ENCODE results near the gene CUX1. TPM values are rescaled to one million over a fixed set of nuclear protein-coding genes. Genes with fewer than 3 reads are reported as not detected.

The CUX1 gene
- total RNA-seq, 4 donors from 2014 or later = 56.9 to 124 (median 93.2) TPM

DNA sequence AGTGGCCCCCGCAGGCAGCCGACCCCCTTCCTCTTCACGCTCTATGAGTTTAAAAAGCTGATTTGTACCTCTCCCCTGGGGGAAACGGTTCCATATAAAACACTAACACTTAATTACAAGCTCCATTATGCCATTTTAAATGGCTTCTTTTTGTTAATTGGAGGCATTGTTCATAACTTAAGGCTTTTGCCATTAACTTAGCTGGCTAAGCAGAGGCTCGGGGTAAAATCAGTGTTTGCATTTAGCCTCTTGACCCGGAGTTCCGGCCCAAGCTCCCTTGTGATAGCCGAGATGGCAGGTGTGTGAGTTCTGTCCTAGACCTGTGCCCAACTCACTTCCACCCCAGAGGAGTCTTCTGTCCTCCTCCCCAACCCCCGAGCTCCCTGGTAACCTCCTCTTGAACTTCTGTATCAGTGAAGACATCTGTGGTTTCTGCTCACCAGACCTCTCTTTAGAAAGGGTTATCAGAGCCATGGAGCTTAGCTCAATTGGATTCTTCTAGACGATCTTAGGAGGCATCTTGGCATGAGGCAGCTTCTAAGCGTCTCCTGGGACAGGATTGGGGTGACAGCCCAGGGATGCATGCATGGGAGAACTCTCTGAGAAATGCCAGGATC is 435.0 kb downstream of the CUX1 start:
- H3K4me3 ChIP-seq = no peak overlapping the region
- H3K36me3 ChIP-seq = peaks cover 0 to 14% (median 3%) of the 10 kb centered on the region in 4 donors
- H3K27me3 ChIP-seq = no peaks in the 10 kb centered on the region
- TF ChIP-seq EP300 (IDR thresholded peaks at IDR 0.05; ENCODE audit: low read depth) (no peak), POLR2A (IDR thresholded peaks at IDR 0.05) (no peak), POLR2AphosphoS5 (IDR thresholded peaks at IDR 0.05) (no peak)
- TF ChIP-seq, protein P1, sequence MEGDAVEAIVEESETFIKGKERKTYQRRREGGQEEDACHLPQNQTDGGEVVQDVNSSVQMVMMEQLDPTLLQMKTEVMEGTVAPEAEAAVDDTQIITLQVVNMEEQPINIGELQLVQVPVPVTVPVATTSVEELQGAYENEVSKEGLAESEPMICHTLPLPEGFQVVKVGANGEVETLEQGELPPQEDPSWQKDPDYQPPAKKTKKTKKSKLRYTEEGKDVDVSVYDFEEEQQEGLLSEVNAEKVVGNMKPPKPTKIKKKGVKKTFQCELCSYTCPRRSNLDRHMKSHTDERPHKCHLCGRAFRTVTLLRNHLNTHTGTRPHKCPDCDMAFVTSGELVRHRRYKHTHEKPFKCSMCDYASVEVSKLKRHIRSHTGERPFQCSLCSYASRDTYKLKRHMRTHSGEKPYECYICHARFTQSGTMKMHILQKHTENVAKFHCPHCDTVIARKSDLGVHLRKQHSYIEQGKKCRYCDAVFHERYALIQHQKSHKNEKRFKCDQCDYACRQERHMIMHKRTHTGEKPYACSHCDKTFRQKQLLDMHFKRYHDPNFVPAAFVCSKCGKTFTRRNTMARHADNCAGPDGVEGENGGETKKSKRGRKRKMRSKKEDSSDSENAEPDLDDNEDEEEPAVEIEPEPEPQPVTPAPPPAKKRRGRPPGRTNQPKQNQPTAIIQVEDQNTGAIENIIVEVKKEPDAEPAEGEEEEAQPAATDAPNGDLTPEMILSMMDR (IDR thresholded peaks at IDR 0.05) = no peak
- in situ Hi-C loops (cut with MboI; ENCODE audit: low pct_ligation_motif_present in 1 of 4, low pct_unique_long_range_greater_than_20kb in 1 of 4, low sequenced_read_pairs in 3 of 4) (no loop called here), intact Hi-C loops (cut with DNase I; ENCODE audit: low total_unique reads) (loop anchor here (5.0 kb wide), 1 partner anchor 1810 kb away; no protein-coding TSS in a partner anchor)
- H3K9me3 ChIP-seq = no peaks in the 10 kb centered on the region
- WGBS, 2 donors (ENCODE audit: low coverage in 1 of 2) = 60 to 79% methylated on average over 1 to 11 of the region's 11 CpGs
- no peak overlapping the region for H3K27ac ChIP-seq
- no peaks in the 10 kb centered on the region for H3K4me1 ChIP-seq
- no peak for DNase-seq

GRCh38 chr7:102253066-102253972 is 435.9 kb downstream of the CUX1 start:
- peaks cover 0 to 14% (median 3%) of the 10 kb centered on the region in 4 donors for H3K36me3 ChIP-seq
- in situ Hi-C loops (cut with MboI; ENCODE audit: low pct_ligation_motif_present in 1 of 4, low pct_unique_long_range_greater_than_20kb in 1 of 4, low sequenced_read_pairs in 3 of 4) (no loop called here), intact Hi-C loops (cut with DNase I; ENCODE audit: low total_unique reads) (loop anchor here (5.0 kb wide), 1 partner anchor 1811 kb away; no protein-coding TSS in a partner anchor)
- H3K4me1 ChIP-seq = no peaks in the 10 kb centered on the region
- no peak overlapping the region for H3K27ac ChIP-seq
- H3K9me3 ChIP-seq = no peaks in the 10 kb centered on the region
- TF ChIP-seq, protein P1 (IDR thresholded peaks at IDR 0.05) = no peak
- no peak for TF ChIP-seq POLR2AphosphoS5 (IDR thresholded peaks at IDR 0.05)
- no peak for TF ChIP-seq EP300 (IDR thresholded peaks at IDR 0.05; ENCODE audit: low read depth)
- TF ChIP-seq POLR2A (IDR thresholded peaks at IDR 0.05) = no peak
- 91 to 100% methylated on average over 1 to 19 of the region's 19 CpGs for WGBS, 2 donors (ENCODE audit: low coverage in 1 of 2)
- no peak overlapping the region for H3K4me3 ChIP-seq
- DNase-seq = no peak
- no peaks in the 10 kb centered on the region for H3K27me3 ChIP-seq

DNA sequence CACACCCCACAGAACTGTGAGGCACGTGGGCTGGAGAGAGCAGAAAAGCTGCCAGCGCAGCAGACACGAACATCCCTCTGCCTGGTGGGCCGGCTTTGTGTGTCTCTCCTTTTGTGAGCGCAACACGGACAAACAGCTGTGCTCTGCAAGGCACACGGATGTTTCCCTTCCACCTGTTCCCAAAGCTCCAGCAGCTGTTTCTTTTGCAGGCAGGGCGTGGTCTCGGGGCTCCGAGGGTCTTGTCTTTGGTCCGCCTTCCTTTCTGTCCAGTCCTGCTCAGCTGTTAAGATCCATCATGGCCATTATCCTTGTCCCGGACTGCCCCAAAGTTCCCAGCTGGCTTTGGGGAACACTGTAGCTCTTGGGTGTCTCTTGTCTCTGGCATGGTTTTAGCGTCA is 436.5 kb downstream of the CUX1 start:
- Histone ChIP-seq H3K27ac (no peak overlapping the region), H3K27me3 (no peaks in the 10 kb centered on the region), H3K4me1 (no peaks in the 10 kb centered on the region), H3K9me3 (no peaks in the 10 kb centered on the region), H3K36me3 (peaks cover 0 to 12% (median 2%) of the 10 kb centered on the region in 4 donors), H3K4me3 (no peak overlapping the region)
- 85 to 90% methylated on average over 5 to 13 of the region's 13 CpGs for WGBS, 2 donors (ENCODE audit: low coverage in 1 of 2)
- intact Hi-C loops (cut with DNase I; ENCODE audit: low total_unique reads) = loop anchor here (5.0 kb wide), 1 partner anchor 1812 kb away; no protein-coding TSS in a partner anchor
- DNase-seq = no peak
- TF ChIP-seq EP300 (IDR thresholded peaks at IDR 0.05; ENCODE audit: low read depth) (no peak), POLR2A (IDR thresholded peaks at IDR 0.05) (no peak), POLR2AphosphoS5 (IDR thresholded peaks at IDR 0.05) (no peak)
- TF ChIP-seq, protein P1 (IDR thresholded peaks at IDR 0.05) = no peak
- in situ Hi-C loops (cut with MboI; ENCODE audit: low pct_ligation_motif_present in 1 of 4, low pct_unique_long_range_greater_than_20kb in 1 of 4, low sequenced_read_pairs in 3 of 4) = no loop called here

GRCh38 chr7:102254521-102254920 is 437.1 kb downstream of the CUX1 start:
- in situ Hi-C loops (cut with MboI; ENCODE audit: low pct_ligation_motif_present in 1 of 4, low pct_unique_long_range_greater_than_20kb in 1 of 4, low sequenced_read_pairs in 3 of 4) = no loop called here
- Histone ChIP-seq H3K9me3 (no peaks in the 10 kb centered on the region), H3K36me3 (peaks cover 0 to 7% (median 0%) of the 10 kb centered on the region in 4 donors), H3K27ac (no peak overlapping the region), H3K27me3 (no peaks in the 10 kb centered on the region), H3K4me3 (no peak overlapping the region), H3K4me1 (no peaks in the 10 kb centered on the region)
- DNase-seq = no peak
- TF ChIP-seq POLR2A (IDR thresholded peaks at IDR 0.05) (no peak), POLR2AphosphoS5 (IDR thresholded peaks at IDR 0.05) (no peak), EP300 (IDR thresholded peaks at IDR 0.05; ENCODE audit: low read depth) (no peak)
- TF ChIP-seq, protein P1 (IDR thresholded peaks at IDR 0.05) = no peak
- intact Hi-C loops (cut with DNase I; ENCODE audit: low total_unique reads) = loop anchor here (5.0 kb wide), 1 partner anchor 1812 kb away; no protein-coding TSS in a partner anchor
- WGBS, 2 donors (ENCODE audit: low coverage in 1 of 2) = 95% methylated on average over 8 of the region's 8 CpGs; no CpG with 5 or more reads in 1 of the 2 donors
